Activated CD8-positive, alpha-beta T cell treated with anti-CD3 and anti-CD28 coated beads, Interleukin-2, amount 10 ng/mL, durations not matched to agents 7 days and 5 days (primary cell): ENCODE data around the gene NKX2-1. TPM values are rescaled to one million over a fixed set of nuclear protein-coding genes. Genes with fewer than 3 reads are reported as not detected.

ENCODE experiments used
- total RNA-seq, 2 experiments: library from RNA; stranded (reverse); gene quantifications; one replicate each; pipeline ENCODE4 v1.2.3, GENCODE V29; 2021

NKX2-1 gene
- total RNA-seq, 2 experiments from 2014 or later: not detected

Other genes with a start within 250 kb of the NKX2-1 start
- 10 to 100 TPM; 18.3 to 23.0 TPM for gene MBIP, start 199.6 kb downstream of the NKX2-1 start, total RNA-seq
- gene NKX2-8, start 62.4 kb upstream of the NKX2-1 start, total RNA-seq: not detected
- not detected for gene PAX9, start 141.6 kb upstream of the NKX2-1 start, total RNA-seq